ENCODE results near the gene ACAD8. TPM values are rescaled to one million over a fixed set of nuclear protein-coding genes. Genes with fewer than 3 reads are reported as not detected.

Gene ACAD8
- total and polyA plus RNA-seq, 7 donors = 19.0 to 31.2 (median 28.0) TPM

GRCh38 chr11:134267966-134268365 lies 14.6 kb downstream of the ACAD8 start:
- WGBS, 2 donors = 91 to 95% methylated on average over 11 of the region's 11 CpGs
- intact Hi-C loops (cut with DNase I) = no loop called here

GRCh38 chr11:134270250-134270714 lies 16.9 kb downstream of the ACAD8 start:
- Histone ChIP-seq H3K27me3 (peaks cover 25 to 53% (median 44%) of the 10 kb centered on the region in 3 donors), H3K9me3 (no peaks in the 10 kb centered on the region), H3K27ac (no peak overlapping the region), H3K36me3 (peaks cover 0 to 2% (median 0%) of the 10 kb centered on the region in 4 donors), H3K4me3 (no peak overlapping the region), H3K4me1 (peaks cover 0 to 5% (median under 1%) of the 10 kb centered on the region in 4 donors)
- intact Hi-C loops (cut with DNase I) = no loop called here
- TF ChIP-seq CTCF (IDR thresholded peaks at IDR 0.05) = no peak
- no peak for TF ChIP-seq EP300 (IDR thresholded peaks at IDR 0.05)
- no peak for TF ChIP-seq POLR2A (IDR thresholded peaks at IDR 0.05)
- TF ChIP-seq POLR2AphosphoS5 (IDR thresholded peaks at IDR 0.05) = no peak
- no peak for DNase-seq
- 30 to 41% methylated on average over 5 of the region's 5 CpGs for WGBS, 2 donors

More at GRCh38 chr11:134267966-134268365, 14.6 kb downstream of the ACAD8 start:
- Histone ChIP-seq H3K27ac (no peak overlapping the region), H3K36me3 (peaks cover 0 to 26% (median 0%) of the 10 kb centered on the region in 4 donors), H3K4me1 (peaks cover 0 to 5% (median 0%) of the 10 kb centered on the region in 4 donors), H3K9me3 (no peaks in the 10 kb centered on the region), H3K27me3 (peaks cover 16 to 30% (median 21%) of the 10 kb centered on the region in 3 donors), H3K4me3 (no peak overlapping the region)
- no peak for DNase-seq
- TF ChIP-seq POLR2A (IDR thresholded peaks at IDR 0.05) (no peak), CTCF (IDR thresholded peaks at IDR 0.05) (no peak), POLR2AphosphoS5 (IDR thresholded peaks at IDR 0.05) (no peak), EP300 (IDR thresholded peaks at IDR 0.05) (no peak)

- DNase-seq = no peak
- intact Hi-C loops (cut with DNase I) = no loop called here
- Histone ChIP-seq H3K4me3 (no peak overlapping the region), H3K9me3 (no peaks in the 10 kb centered on the region), H3K4me1 (peaks cover 0 to 18% (median 16%) of the 10 kb centered on the region in 4 donors), H3K27ac (no peak overlapping the region), H3K27me3 (peaks cover 42 to 70% (median 61%) of the 10 kb centered on the region in 3 donors), H3K36me3 (no peaks in the 10 kb centered on the region)
- TF ChIP-seq POLR2A (IDR thresholded peaks at IDR 0.05) = no peak
- no peak for TF ChIP-seq CTCF (IDR thresholded peaks at IDR 0.05)
- TF ChIP-seq EP300 (IDR thresholded peaks at IDR 0.05) = no peak
- no peak for TF ChIP-seq POLR2AphosphoS5 (IDR thresholded peaks at IDR 0.05)
- 85 to 92% methylated on average over 4 of the region's 4 CpGs for WGBS, 2 donors
Measured at GRCh38 chr11:134271978-134272377, 18.6 kb downstream of the ACAD8 start.

GRCh38 chr11:134272381-134273316 lies 19.3 kb downstream of the ACAD8 start:
- Histone ChIP-seq H3K9me3 (no peaks in the 10 kb centered on the region), H3K36me3 (no peaks in the 10 kb centered on the region), H3K27ac (no peak overlapping the region), H3K4me1 (peaks cover 0 to 23% (median 18%) of the 10 kb centered on the region in 4 donors), H3K27me3 (peaks cover 48 to 77% (median 67%) of the 10 kb centered on the region in 3 donors), H3K4me3 (no peak overlapping the region)
- no peak for DNase-seq
- TF ChIP-seq POLR2A (IDR thresholded peaks at IDR 0.05) (no peak), POLR2AphosphoS5 (IDR thresholded peaks at IDR 0.05) (no peak), EP300 (IDR thresholded peaks at IDR 0.05) (no peak), CTCF (IDR thresholded peaks at IDR 0.05) (no peak)
- 33 to 43% methylated on average over 18 of the region's 18 CpGs for WGBS, 2 donors
- intact Hi-C loops (cut with DNase I) = no loop called here
